HepG2 (cell line): ENCODE measurements around the gene GALR2. TPM values are rescaled to one million over a fixed set of nuclear protein-coding genes. Genes with fewer than 3 reads are reported as not detected.

Source experiments
- EZH2 ChIP-seq: conservative IDR thresholded peaks from 2 replicates; pipeline ENCODE4 v1.6.1; 2012; ENCODE audit warnings: mild to moderate bottlenecking, low read depth, low read length, moderate library complexity
- GPN1 ChIP-seq: sonication (generic); formaldehyde crosslinking; IDR thresholded peaks from 2 replicates; pipeline ENCODE4 v1.5.1; 2020; ENCODE audit warnings: missing genetic modification reagents, borderline replicate concordance
- HNF4A ChIP-seq: sonication (generic); formaldehyde crosslinking; IDR thresholded peaks from 2 replicates; pipeline ENCODE4 v1.4.0; 2020; ENCODE audit warnings: missing genetic modification reagents
- POLR2G ChIP-seq: fragments of 200-400 bp; formaldehyde crosslinking; IDR thresholded peaks from 2 replicates; pipeline ENCODE4 v1.6.1; 2018; ENCODE audit warnings: mild to moderate bottlenecking, low read depth, low read length, moderate library complexity
- SATB2 ChIP-seq: sonication (generic); formaldehyde crosslinking; IDR thresholded peaks from 2 replicates; pipeline ENCODE4 v1.5.0; 2020; ENCODE audit warnings: missing genetic modification reagents
- SP140L ChIP-seq: sonication (generic); formaldehyde crosslinking; IDR thresholded peaks from 2 replicates; pipeline ENCODE4 v1.4.0; 2020; ENCODE audit warnings: missing genetic modification reagents, borderline replicate concordance
- SUZ12 ChIP-seq: fragments of 150-350 bp; IDR thresholded peaks from 2 replicates; pipeline ENCODE4 v1.6.1; 2014; ENCODE audit warnings: low read depth, low read length
- SYNCRIP ChIP-seq: fragments of 200-400 bp; formaldehyde crosslinking; IDR thresholded peaks from 2 replicates; pipeline ENCODE4 v1.6.1; 2018; ENCODE audit warnings: mild to moderate bottlenecking, low read depth, low read length; ENCODE audit not compliant: insufficient read depth
- TEAD3 ChIP-seq: optimal IDR thresholded peaks from 2 replicates; pipeline ENCODE3; 2016; ENCODE audit warnings: borderline replicate concordance
- ZFP90 ChIP-seq: sonication (generic); formaldehyde crosslinking; IDR thresholded peaks from 2 replicates; pipeline ENCODE4 v1.8.0; 2022; ENCODE audit warnings: missing genetic modification reagents, mild to moderate bottlenecking, inconsistent platforms, borderline replicate concordance
- ZNF225 ChIP-seq: sonication (generic); formaldehyde crosslinking; IDR thresholded peaks from 2 replicates; pipeline ENCODE4 v1.4.0; 2020; ENCODE audit warnings: mild to moderate bottlenecking, missing genetic modification reagents
- ZNF513 ChIP-seq: sonication (generic); formaldehyde crosslinking; conservative IDR thresholded peaks from 2 replicates; pipeline ENCODE4 v1.5.0; 2020; ENCODE audit warnings: missing genetic modification reagents
- ZNF83 ChIP-seq: sonication (generic); formaldehyde crosslinking; IDR thresholded peaks from 2 replicates; pipeline ENCODE4 v1.4.0; 2020; ENCODE audit warnings: missing genetic modification reagents, mild to moderate bottlenecking, borderline replicate concordance
- ZNF891 ChIP-seq: sonication (generic); formaldehyde crosslinking; IDR thresholded peaks from 2 replicates; pipeline ENCODE4 v1.5.0; 2020; ENCODE audit warnings: mild to moderate bottlenecking, missing genetic modification reagents
- ZSCAN21 ChIP-seq: sonication (generic); formaldehyde crosslinking; IDR thresholded peaks from 2 replicates; pipeline ENCODE4 v1.8.0; 2022; ENCODE audit warnings: mild to moderate bottlenecking, missing genetic modification reagents, moderate library complexity, borderline replicate concordance
- polyA plus RNA-seq, 8 experiments: library from polyadenylated mRNA; depleted of rRNA in 3 of 8; stranded (reverse) in 7 of 8; unstranded in 1 of 8; fragments of >200 nt; fragmentation: Illumina TruSeq in 4 of 8; extraction: Trizol in 4 of 8; gene quantifications; 2 replicates each; pipeline versions ENCODE4 v1.2.1 to v1.2.3, GENCODE V29; 2011 to 2016; ENCODE audit warnings: low read depth in 4 of 8, missing spikeins in 1 of 8, mixed read lengths in 1 of 8; ENCODE audit not compliant: insufficient read depth in 1 of 8
- total RNA-seq, 5 experiments: library from RNA; depleted of rRNA; stranded (reverse); fragments of >200 nt; fragmentation: Illumina TruSeq; extraction: Trizol; gene quantifications; 2 replicates each; pipeline ENCODE4 v1.2.3, GENCODE V29; 2016; ENCODE audit warnings: low read depth in 1 of 5
- TF ChIP-seq, protein P1 (sequence below): sonication (generic); formaldehyde crosslinking; IDR thresholded peaks from 2 replicates; pipeline ENCODE4 v1.5.0; 2020; ENCODE audit warnings: mild to moderate bottlenecking, missing genetic modification reagents
- TF ChIP-seq, protein P2 (sequence below): sonication (generic); formaldehyde crosslinking; IDR thresholded peaks from 2 replicates; pipeline ENCODE4 v1.4.0; 2020; ENCODE audit warnings: missing genetic modification reagents
- TF ChIP-seq, protein P3 (sequence below): sonication (generic); formaldehyde crosslinking; IDR thresholded peaks from 2 replicates; pipeline ENCODE4 v1.8.1; 2023; ENCODE audit warnings: mild to moderate bottlenecking, moderate library complexity, missing genetic modification reagents
- TF ChIP-seq, protein P4 (sequence below): IDR thresholded peaks from 2 replicates; pipeline ENCODE4 v1.6.1; 2016; ENCODE audit warnings: mild to moderate bottlenecking

GALR2 gene
- total and polyA plus RNA-seq, 2 of the 13 experiments (the other 11 are each of a cell fraction or from before 2014, with no cell fraction given), result 0.48 to 0.58 TPM

GRCh38 chr17:76027159-76027839 lies 47.3 kb upstream of the GALR2 start, which contains the start of gene EVPL (continued):
- TF ChIP-seq HNF4A (CRISPR knock-in tag), result peak; percentile 26
- no peak for TF ChIP-seq ZNF891 (CRISPR knock-in tag)
- TF ChIP-seq GPN1, result no peak
- TF ChIP-seq SYNCRIP, result no peak
- TF ChIP-seq, protein P1, sequence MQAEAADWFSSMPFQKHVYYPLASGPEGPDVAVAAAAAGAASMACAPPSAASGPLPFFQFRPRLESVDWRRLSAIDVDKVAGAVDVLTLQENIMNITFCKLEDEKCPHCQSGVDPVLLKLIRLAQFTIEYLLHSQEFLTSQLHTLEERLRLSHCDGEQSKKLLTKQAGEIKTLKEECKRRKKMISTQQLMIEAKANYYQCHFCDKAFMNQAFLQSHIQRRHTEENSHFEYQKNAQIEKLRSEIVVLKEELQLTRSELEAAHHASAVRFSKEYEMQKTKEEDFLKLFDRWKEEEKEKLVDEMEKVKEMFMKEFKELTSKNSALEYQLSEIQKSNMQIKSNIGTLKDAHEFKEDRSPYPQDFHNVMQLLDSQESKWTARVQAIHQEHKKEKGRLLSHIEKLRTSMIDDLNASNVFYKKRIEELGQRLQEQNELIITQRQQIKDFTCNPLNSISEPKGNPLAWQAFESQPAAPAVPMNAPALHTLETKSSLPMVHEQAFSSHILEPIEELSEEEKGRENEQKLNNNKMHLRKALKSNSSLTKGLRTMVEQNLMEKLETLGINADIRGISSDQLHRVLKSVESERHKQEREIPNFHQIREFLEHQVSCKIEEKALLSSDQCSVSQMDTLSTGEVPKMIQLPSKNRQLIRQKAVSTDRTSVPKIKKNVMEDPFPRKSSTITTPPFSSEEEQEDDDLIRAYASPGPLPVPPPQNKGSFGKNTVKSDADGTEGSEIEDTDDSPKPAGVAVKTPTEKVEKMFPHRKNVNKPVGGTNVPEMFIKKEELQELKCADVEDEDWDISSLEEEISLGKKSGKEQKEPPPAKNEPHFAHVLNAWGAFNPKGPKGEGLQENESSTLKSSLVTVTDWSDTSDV (CRISPR knock-in tag), result 0 out of 2 replicates have a peak, but pooled peaks have one; percentile 7
- TF ChIP-seq, protein P2, sequence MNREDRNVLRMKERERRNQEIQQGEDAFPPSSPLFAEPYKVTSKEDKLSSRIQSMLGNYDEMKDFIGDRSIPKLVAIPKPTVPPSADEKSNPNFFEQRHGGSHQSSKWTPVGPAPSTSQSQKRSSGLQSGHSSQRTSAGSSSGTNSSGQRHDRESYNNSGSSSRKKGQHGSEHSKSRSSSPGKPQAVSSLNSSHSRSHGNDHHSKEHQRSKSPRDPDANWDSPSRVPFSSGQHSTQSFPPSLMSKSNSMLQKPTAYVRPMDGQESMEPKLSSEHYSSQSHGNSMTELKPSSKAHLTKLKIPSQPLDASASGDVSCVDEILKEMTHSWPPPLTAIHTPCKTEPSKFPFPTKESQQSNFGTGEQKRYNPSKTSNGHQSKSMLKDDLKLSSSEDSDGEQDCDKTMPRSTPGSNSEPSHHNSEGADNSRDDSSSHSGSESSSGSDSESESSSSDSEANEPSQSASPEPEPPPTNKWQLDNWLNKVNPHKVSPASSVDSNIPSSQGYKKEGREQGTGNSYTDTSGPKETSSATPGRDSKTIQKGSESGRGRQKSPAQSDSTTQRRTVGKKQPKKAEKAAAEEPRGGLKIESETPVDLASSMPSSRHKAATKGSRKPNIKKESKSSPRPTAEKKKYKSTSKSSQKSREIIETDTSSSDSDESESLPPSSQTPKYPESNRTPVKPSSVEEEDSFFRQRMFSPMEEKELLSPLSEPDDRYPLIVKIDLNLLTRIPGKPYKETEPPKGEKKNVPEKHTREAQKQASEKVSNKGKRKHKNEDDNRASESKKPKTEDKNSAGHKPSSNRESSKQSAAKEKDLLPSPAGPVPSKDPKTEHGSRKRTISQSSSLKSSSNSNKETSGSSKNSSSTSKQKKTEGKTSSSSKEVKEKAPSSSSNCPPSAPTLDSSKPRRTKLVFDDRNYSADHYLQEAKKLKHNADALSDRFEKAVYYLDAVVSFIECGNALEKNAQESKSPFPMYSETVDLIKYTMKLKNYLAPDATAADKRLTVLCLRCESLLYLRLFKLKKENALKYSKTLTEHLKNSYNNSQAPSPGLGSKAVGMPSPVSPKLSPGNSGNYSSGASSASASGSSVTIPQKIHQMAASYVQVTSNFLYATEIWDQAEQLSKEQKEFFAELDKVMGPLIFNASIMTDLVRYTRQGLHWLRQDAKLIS, result no peak
- peak; percentile 85; the same call in 1 of the 2 replicates for TF ChIP-seq ZFP90
- TF ChIP-seq SATB2 (CRISPR knock-in tag), result no peak
- no peak for TF ChIP-seq SUZ12
- no peak for TF ChIP-seq ZNF83 (CRISPR knock-in tag)
- TF ChIP-seq ZNF513 (CRISPR knock-in tag), result no peak
- TF ChIP-seq TEAD3 (CRISPR knock-in tag), result peak; percentile 85
- TF ChIP-seq, protein P3, sequence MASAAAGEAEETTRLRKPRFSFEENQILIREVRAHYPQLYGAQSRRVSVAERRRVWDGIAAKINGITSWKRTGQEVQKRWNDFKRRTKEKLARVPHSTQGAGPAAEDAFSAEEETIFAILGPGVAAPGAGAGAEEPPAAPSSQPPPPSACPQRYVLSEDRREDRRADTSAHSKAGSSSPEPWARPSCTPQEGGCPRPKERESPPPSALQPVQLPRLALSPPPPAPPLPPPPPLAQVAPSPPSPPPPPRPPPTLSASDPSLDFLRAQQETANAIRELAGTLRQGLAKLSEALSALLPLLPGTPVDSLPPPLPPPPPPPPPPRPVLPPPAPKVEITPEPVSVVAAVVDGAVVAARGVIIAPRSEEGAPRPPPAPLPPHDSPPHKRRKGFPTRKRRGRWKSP (CRISPR knock-in tag), result no peak
- peak; percentile 81 for TF ChIP-seq ZSCAN21 (CRISPR knock-in tag)
- TF ChIP-seq EZH2, result no peak
- TF ChIP-seq ZNF225 (CRISPR knock-in tag), result peak; percentile 48; the same call in 1 of the 2 replicates
- no peak for TF ChIP-seq SP140L (CRISPR knock-in tag)
- TF ChIP-seq, protein P4, sequence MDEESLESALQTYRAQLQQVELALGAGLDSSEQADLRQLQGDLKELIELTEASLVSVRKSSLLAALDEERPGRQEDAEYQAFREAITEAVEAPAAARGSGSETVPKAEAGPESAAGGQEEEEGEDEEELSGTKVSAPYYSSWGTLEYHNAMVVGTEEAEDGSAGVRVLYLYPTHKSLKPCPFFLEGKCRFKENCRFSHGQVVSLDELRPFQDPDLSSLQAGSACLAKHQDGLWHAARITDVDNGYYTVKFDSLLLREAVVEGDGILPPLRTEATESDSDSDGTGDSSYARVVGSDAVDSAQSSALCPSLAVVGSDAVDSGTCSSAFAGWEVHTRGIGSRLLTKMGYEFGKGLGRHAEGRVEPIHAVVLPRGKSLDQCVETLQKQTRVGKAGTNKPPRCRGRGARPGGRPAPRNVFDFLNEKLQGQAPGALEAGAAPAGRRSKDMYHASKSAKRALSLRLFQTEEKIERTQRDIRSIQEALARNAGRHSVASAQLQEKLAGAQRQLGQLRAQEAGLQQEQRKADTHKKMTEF (CRISPR knock-in tag), result peak; percentile 37; the same call in 1 of the 2 replicates
- TF ChIP-seq POLR2G, result peak; percentile 71
